GM21390 (cell line): ENCODE measurements around the gene PTH1R.
A peak's percentile ranks its signal among the peaks of the same experiment; 100 is the strongest.

Experiments used
- ATAC-seq: cut with Tn5 transposase; IDR thresholded peaks from one replicate; pipeline ENCODE4 v1.9.1; 2021; ENCODE audit not compliant: unreplicated experiment

PTH1R gene

GRCh38 chr3:46877406-46878125 lies at the start of gene PTH1R:
Gene PTH1R, plus strand, starts transcription at chr3:46877721. Its CDS starts 5,839 bp downstream, at chr3:46883560.
- no peak for ATAC-seq

DNA sequence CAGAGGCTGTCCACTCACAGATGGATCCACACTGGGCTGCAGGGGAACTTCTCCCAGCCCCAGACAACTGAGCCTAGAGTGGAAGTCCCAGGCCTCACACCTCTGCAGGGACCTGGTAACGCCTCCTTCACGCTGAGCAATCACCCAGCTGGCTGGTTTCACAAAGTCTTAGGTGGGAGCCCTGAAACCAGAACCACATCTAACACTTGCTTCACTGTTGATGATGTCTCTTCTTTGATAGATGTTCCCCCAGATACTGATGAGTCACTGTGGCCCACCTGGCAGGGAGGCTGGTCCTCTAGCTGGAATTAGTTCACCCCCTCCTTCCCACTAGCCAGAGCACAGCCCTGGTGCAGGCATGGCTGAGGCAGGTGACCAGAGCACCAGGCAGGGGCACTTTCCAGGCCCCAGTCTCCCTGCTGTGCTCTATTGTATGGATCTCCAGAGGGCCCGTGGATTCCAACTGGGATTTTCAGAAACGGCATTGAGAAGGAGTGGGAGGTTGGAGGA lies 47.8 kb upstream of the PTH1R start:
- ATAC-seq = peak; percentile 93

- ATAC-seq = no peak
Observed at GRCh38 chr3:46830801-46831200, 46.7 kb upstream of the PTH1R start.

GRCh38 chr3:46831316-46831715 lies 46.2 kb upstream of the PTH1R start:
- ATAC-seq = no peak

GRCh38 chr3:46831841-46832240 lies 45.7 kb upstream of the PTH1R start:
- no peak for ATAC-seq

DNA sequence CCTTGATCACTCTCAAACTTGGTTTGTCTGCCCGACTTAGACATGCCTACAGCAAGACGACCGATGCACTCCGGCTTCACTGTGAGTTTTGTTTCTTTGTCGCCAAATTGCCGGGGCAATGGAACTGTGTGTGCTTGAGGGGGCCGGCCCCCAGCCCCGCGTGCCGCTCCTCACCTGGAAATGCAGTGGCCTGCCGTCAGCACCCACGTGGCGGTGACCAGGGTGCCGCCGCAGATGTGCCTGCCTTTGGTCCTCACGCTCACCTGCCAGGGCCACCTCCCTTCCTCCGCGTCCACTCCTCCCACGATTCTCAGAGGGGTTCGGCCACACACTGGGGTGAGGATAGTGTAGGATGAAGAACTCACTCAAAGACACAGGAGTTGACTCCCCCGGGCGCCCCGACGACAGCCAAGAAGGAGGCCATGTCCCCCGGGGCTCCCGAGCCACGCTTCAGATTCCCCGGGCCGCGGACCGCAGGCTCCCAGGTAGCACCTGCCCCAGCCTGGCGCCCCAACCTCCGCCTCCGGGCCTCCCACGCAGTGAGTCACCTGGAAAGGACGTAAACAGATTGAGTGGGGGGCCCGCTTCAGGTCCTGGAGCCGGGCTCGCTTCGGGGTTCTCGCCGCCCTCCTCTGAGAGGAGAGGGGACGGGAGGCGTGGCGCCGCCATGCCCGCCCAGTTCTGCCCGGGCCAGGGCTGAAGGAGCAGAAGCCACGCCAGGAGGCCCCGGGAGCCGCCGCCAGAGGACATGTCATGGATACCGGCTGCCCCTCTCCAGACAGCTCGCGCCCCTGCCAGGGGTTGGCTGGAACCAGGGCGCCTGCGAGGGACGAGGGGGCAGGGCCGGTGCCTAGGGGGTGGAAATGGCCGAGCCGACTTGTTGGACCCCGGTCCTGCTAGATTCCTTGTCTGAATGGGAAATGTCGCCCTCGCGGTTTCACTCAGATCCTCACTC lies 43.9 kb upstream of the PTH1R start:
- ATAC-seq = no peak

- no peak for ATAC-seq
Observed at GRCh38 chr3:46835054-46835453, 42.5 kb upstream of the PTH1R start.

GRCh38 chr3:46835491-46835890 lies 42.0 kb upstream of the PTH1R start:
- no peak for ATAC-seq

DNA sequence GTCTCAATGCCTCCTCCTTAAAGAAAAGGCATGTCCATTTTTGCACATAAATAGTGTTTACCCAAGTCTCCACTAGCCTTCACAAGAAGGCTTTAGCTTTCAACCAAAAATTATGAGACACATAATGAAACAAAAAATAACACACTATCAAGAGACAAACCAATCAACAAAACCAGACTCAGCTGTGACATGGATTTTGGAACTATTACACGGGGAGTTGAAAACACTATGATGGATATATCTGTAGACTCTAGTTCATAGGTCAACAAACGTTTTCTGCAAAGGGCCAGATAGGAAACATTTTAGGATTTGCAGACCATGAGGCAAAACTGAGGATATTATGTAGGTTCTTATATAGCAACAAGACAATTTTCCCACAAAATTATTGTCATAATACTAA lies 39.2 kb upstream of the PTH1R start:
- ATAC-seq = no peak

- ATAC-seq = no peak
Observed at GRCh38 chr3:46840491-46840890, 37.0 kb upstream of the PTH1R start.

DNA sequence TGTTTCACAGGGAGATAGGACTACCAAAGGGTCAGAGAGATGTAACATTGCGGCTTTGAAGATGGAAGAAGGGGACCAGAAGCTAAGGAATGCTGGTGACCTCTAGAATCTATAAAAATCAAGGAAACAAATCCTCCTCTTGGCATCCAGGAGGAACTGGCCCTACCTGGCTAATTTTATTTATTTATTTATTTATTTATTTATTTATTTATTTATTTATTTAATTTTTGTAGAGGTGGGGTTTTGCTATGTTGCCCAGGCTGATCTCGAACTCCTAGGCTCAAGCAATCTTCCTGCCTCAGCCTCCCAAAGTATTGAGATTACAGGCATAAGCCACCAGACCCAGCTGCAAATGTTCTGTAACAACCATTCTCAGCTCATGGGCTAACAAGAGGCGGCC lies 34.0 kb upstream of the PTH1R start:
- ATAC-seq = no peak

DNA sequence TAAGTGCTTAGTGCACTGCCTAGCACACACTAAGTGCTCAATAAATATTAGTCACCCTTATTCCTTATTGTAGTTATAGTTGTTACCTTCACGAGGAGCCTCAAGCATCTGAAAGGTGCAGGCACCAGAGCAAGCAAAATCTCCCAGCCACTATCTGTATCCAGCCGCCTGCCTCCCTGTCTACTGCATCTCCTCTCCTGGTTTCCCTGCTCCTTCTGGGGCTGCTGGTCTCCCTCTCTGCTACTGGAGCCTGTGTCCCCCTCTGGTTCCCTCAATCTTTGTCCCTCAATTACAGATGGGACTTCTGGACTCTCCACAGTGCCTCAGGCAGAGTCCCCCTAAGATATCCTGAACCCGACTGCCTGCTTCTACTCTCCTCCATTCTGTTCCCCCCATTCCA lies 33.1 kb upstream of the PTH1R start:
- no peak for ATAC-seq

- ATAC-seq = no peak
Observed at GRCh38 chr3:46844881-46845312, 32.6 kb upstream of the PTH1R start.

GRCh38 chr3:46845397-46845859 lies 32.1 kb upstream of the PTH1R start:
- peak; percentile 55 for ATAC-seq

GRCh38 chr3:46845860-46846623 lies 31.5 kb upstream of the PTH1R start:
- ATAC-seq = peak; percentile 80

DNA sequence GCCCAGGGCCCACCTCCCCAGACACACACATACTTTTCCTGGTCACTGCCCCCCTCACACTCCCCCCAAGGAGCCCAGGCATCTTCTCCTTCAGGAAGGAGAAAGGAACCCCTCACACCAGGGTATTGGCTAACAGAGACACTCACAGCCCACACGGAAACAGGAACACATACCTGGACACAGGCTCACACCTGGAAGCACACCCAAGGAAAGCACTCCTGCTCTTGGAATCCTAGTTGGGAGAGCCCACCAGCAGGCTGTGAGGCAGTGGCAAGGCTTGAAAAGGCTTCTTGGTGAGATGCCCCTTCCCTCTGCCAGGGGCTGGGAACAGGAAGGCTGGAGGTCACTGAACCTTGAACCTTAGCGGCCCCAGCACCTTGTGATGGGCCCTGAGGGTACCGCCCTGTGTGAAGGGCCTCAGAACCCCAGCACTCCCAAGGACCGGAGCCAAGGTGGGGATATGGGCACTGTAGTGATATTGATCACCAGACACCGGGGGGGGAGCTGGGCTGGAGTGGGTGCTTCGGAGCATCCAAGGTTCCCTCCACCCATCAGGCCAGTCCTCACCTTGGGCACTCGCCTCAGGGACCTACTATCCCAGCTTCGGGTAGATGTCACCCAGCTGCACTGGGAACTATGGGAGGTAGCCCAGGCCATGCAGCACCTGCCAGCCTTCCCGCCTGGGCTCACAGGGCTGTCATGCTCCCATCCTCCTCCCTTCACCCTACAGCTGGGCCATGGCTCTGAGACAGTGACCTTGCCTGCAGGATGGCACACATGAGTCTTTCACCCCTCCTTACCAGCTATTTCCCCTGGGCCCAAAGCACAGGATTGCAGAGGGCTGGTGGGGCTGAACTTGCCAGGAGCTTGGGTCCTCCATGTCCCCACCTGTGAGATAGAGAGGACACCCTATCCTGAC lies 30.6 kb upstream of the PTH1R start:
- no peak for ATAC-seq

GRCh38 chr3:46847744-46848143 lies 29.8 kb upstream of the PTH1R start:
- no peak for ATAC-seq

- ATAC-seq = no peak
Observed at GRCh38 chr3:46848271-46849044, 29.1 kb upstream of the PTH1R start.

GRCh38 chr3:46849045-46849631 lies 28.4 kb upstream of the PTH1R start:
- no peak for ATAC-seq
